ENCODE results near the gene BABAM2.
A peak's percentile ranks its signal among the peaks of the same experiment; 100 is the strongest.

BABAM2 gene

GRCh38 chr2:28377195-28377816 lies 486.8 kb downstream of the BABAM2 start:
- Histone ChIP-seq H3K4me1 (ENCODE audit: control extremely low read depth in 1 of 4, control insufficient read depth in 4 of 4, insufficient read depth in 4 of 4, low read length in 3 of 4) (peaks cover 28 to 74% (median 58%) of the 10 kb centered on the region in 4 experiments), H3K36me3 (ENCODE audit: control insufficient read depth in 4 of 4, insufficient read depth in 4 of 4, low read length in 3 of 4) (no peaks in the 10 kb centered on the region), H3K4me3 (ENCODE audit: control insufficient read depth in 1 of 7, extremely low read depth in 1 of 7, insufficient read depth in 4 of 7, low read depth in 2 of 7, low read length in 6 of 7) (no peak overlapping the region), H3K9me3 (ENCODE audit: control extremely low read depth in 1 of 5, control insufficient read depth in 4 of 5, insufficient read depth in 2 of 5, low read depth in 1 of 5, low read length in 4 of 5) (no peaks in the 10 kb centered on the region), H3K27ac (ENCODE audit: insufficient read depth in 1 of 2, low read depth in 1 of 2, low read length in 2 of 2, poor library complexity in 1 of 2, severe bottlenecking in 2 of 2) (no peak overlapping the region), H3K27me3 (replicated peaks in 2 of 5; ENCODE audit: control insufficient read depth in 4 of 5, insufficient read depth in 5 of 5, low read length in 4 of 5) (no peaks in the 10 kb centered on the region)
- DNase-seq = no peak
- ChIA-PET POLR2A (interaction anchor here (0.8 to 2.3 kb wide), 4 partner anchors 8 to 21 kb away, joined by 3 to 10 read pairs (median 6); no protein-coding TSS in a partner anchor), CTCF (interaction anchor here (0.9 to 13.0 kb wide), 2 partner anchors 15 to 673 kb away, joined by 3 to 253 read pairs; no protein-coding TSS in a partner anchor)
- 96% methylated on average over 18 of the region's 19 CpGs for WGBS (ENCODE audit: insufficient coverage)

- ChIA-PET POLR2A (interaction anchor here (0.6 to 5.8 kb wide), 7 partner anchors 9 to 139 kb away, joined by 3 to 37 read pairs (median 5); no protein-coding TSS in a partner anchor), CTCF (interaction anchor here (0.5 to 13.0 kb wide), 11 partner anchors 13 to 674 kb away, joined by 3 to 253 read pairs (median 3); partner anchors contain the start of gene FOSL2)
- H3K27me3 ChIP-seq (replicated peaks in 2 of 5; ENCODE audit: control insufficient read depth in 4 of 5, insufficient read depth in 5 of 5, low read length in 4 of 5) = no peaks in the 10 kb centered on the region
- H3K36me3 ChIP-seq (ENCODE audit: control insufficient read depth in 4 of 4, insufficient read depth in 4 of 4, low read length in 3 of 4) = no peaks in the 10 kb centered on the region
- H3K27ac ChIP-seq (ENCODE audit: insufficient read depth in 1 of 2, low read depth in 1 of 2, low read length in 2 of 2, poor library complexity in 1 of 2, severe bottlenecking in 2 of 2) = no peak overlapping the region
- DNase-seq = peak in 2 of 3 donors; percentile 62 to 65
- peaks cover 30 to 83% (median 67%) of the 10 kb centered on the region in 4 experiments for H3K4me1 ChIP-seq (ENCODE audit: control extremely low read depth in 1 of 4, control insufficient read depth in 4 of 4, insufficient read depth in 4 of 4, low read length in 3 of 4)
- H3K9me3 ChIP-seq (ENCODE audit: control extremely low read depth in 1 of 5, control insufficient read depth in 4 of 5, insufficient read depth in 2 of 5, low read depth in 1 of 5, low read length in 4 of 5) = no peaks in the 10 kb centered on the region
- WGBS (ENCODE audit: insufficient coverage) = 25% methylated on average over 9 of the region's 9 CpGs
- peak overlapping the region in 2 of 7 experiments; percentile 33 to 45 for H3K4me3 ChIP-seq (ENCODE audit: control insufficient read depth in 1 of 7, extremely low read depth in 1 of 7, insufficient read depth in 4 of 7, low read depth in 2 of 7, low read length in 6 of 7)
These were observed 487.6 kb downstream of the BABAM2 start for GRCh38 chr2:28377984-28378678.

GRCh38 chr2:28378679-28379584 lies 488.4 kb downstream of the BABAM2 start:
- H3K4me1 ChIP-seq (ENCODE audit: control extremely low read depth in 1 of 4, control insufficient read depth in 4 of 4, insufficient read depth in 4 of 4, low read length in 3 of 4) = peaks cover 30 to 83% (median 68%) of the 10 kb centered on the region in 4 experiments
- peak; percentile 44 to 85 (median 76) for DNase-seq
- H3K27me3 ChIP-seq (replicated peaks in 2 of 5; ENCODE audit: control insufficient read depth in 4 of 5, insufficient read depth in 5 of 5, low read length in 4 of 5) = no peaks in the 10 kb centered on the region
- H3K9me3 ChIP-seq (ENCODE audit: control extremely low read depth in 1 of 5, control insufficient read depth in 4 of 5, insufficient read depth in 2 of 5, low read depth in 1 of 5, low read length in 4 of 5) = no peaks in the 10 kb centered on the region
- POLR2A ChIA-PET = interaction anchor here (0.6 to 5.8 kb wide), 8 partner anchors 10 to 140 kb away, joined by 3 to 37 read pairs (median 4); no protein-coding TSS in a partner anchor
- WGBS (ENCODE audit: insufficient coverage) = 28% methylated on average over 13 of the region's 16 CpGs
- H3K36me3 ChIP-seq (ENCODE audit: control insufficient read depth in 4 of 4, insufficient read depth in 4 of 4, low read length in 3 of 4) = no peaks in the 10 kb centered on the region
- H3K4me3 ChIP-seq (ENCODE audit: control insufficient read depth in 1 of 7, extremely low read depth in 1 of 7, insufficient read depth in 4 of 7, low read depth in 2 of 7, low read length in 6 of 7) = peak overlapping the region in 3 of 7 experiments; percentile 15 to 45 (median 33)
- H3K27ac ChIP-seq (ENCODE audit: insufficient read depth in 1 of 2, low read depth in 1 of 2, low read length in 2 of 2, poor library complexity in 1 of 2, severe bottlenecking in 2 of 2) = no peak overlapping the region
- CTCF ChIA-PET = interaction anchor here (0.7 to 13.0 kb wide), 11 partner anchors 12 to 77 kb away, joined by 3 to 253 read pairs (median 3); partner anchors contain the start of gene FOSL2

GRCh38 chr2:28380219-28380618 lies 489.7 kb downstream of the BABAM2 start:
- WGBS (ENCODE audit: insufficient coverage) = 69% methylated on average over 4 of the region's 6 CpGs
- H3K27me3 ChIP-seq (replicated peaks in 2 of 5; ENCODE audit: control insufficient read depth in 4 of 5, insufficient read depth in 5 of 5, low read length in 4 of 5) = no peaks in the 10 kb centered on the region
- peaks cover 30 to 73% (median 61%) of the 10 kb centered on the region in 4 experiments for H3K4me1 ChIP-seq (ENCODE audit: control extremely low read depth in 1 of 4, control insufficient read depth in 4 of 4, insufficient read depth in 4 of 4, low read length in 3 of 4)
- no peak overlapping the region for H3K4me3 ChIP-seq (ENCODE audit: control insufficient read depth in 1 of 7, extremely low read depth in 1 of 7, insufficient read depth in 4 of 7, low read depth in 2 of 7, low read length in 6 of 7)
- no peak overlapping the region for H3K27ac ChIP-seq (ENCODE audit: insufficient read depth in 1 of 2, low read depth in 1 of 2, low read length in 2 of 2, poor library complexity in 1 of 2, severe bottlenecking in 2 of 2)
- no peaks in the 10 kb centered on the region for H3K36me3 ChIP-seq (ENCODE audit: control insufficient read depth in 4 of 4, insufficient read depth in 4 of 4, low read length in 3 of 4)
- no peak for DNase-seq
- ChIA-PET CTCF (interaction anchor here (1.2 to 13.0 kb wide), 6 partner anchors 11 to 625 kb away, joined by 3 to 253 read pairs (median 4); partner anchors contain the start of gene FOSL2), POLR2A (interaction anchor here (0.6 to 5.8 kb wide), 4 partner anchors 9 to 14 kb away, joined by 3 to 37 read pairs (median 8); partner anchors contain the start of gene FOSL2)
- no peaks in the 10 kb centered on the region for H3K9me3 ChIP-seq (ENCODE audit: control extremely low read depth in 1 of 5, control insufficient read depth in 4 of 5, insufficient read depth in 2 of 5, low read depth in 1 of 5, low read length in 4 of 5)

- peak in 2 of 3 donors; percentile 87 to 89 for DNase-seq
- POLR2A ChIA-PET = interaction anchor here (0.6 to 5.8 kb wide), 5 partner anchors 9 to 33 kb away, joined by 3 to 37 read pairs (median 5); partner anchors contain the start of gene FOSL2
- Histone ChIP-seq H3K4me3 (ENCODE audit: control insufficient read depth in 1 of 7, extremely low read depth in 1 of 7, insufficient read depth in 4 of 7, low read depth in 2 of 7, low read length in 6 of 7) (no peak overlapping the region), H3K27ac (ENCODE audit: insufficient read depth in 1 of 2, low read depth in 1 of 2, low read length in 2 of 2, poor library complexity in 1 of 2, severe bottlenecking in 2 of 2) (no peak overlapping the region), H3K9me3 (ENCODE audit: control extremely low read depth in 1 of 5, control insufficient read depth in 4 of 5, insufficient read depth in 2 of 5, low read depth in 1 of 5, low read length in 4 of 5) (no peaks in the 10 kb centered on the region), H3K4me1 (ENCODE audit: control extremely low read depth in 1 of 4, control insufficient read depth in 4 of 4, insufficient read depth in 4 of 4, low read length in 3 of 4) (peaks cover 30 to 69% (median 61%) of the 10 kb centered on the region in 4 experiments), H3K36me3 (ENCODE audit: control insufficient read depth in 4 of 4, insufficient read depth in 4 of 4, low read length in 3 of 4) (no peaks in the 10 kb centered on the region), H3K27me3 (replicated peaks in 2 of 5; ENCODE audit: control insufficient read depth in 4 of 5, insufficient read depth in 5 of 5, low read length in 4 of 5) (no peaks in the 10 kb centered on the region)
- CTCF ChIA-PET = interaction anchor here (0.7 to 13.0 kb wide), 13 partner anchors 10 to 620 kb away, joined by 3 to 253 read pairs (median 3); partner anchors contain the start of gene FOSL2
- WGBS (ENCODE audit: insufficient coverage) = 70% methylated on average over 7 of the region's 12 CpGs
These were observed 491.0 kb downstream of the BABAM2 start for GRCh38 chr2:28381225-28382180.

Measured in common myeloid progenitor, CD34-positive (primary cell).